Choroid plexus epithelial cell (primary cell): ENCODE data around the gene NEMP1.
A peak's percentile ranks its signal among the peaks of the same experiment; 100 is the strongest.

Experiments
- DNase-seq: peaks from one replicate; pipeline ENCODE4 v3.0.0-alpha.2; 2010; ENCODE audit warnings: low read depth
- H3K4me3 ChIP-seq: 2 replicates; pipeline ENCODE4 v1.5.1; 2011; ENCODE audit warnings: low read depth, mild to moderate bottlenecking, control low read depth, low read length, moderate library complexity
- TF ChIP-seq, protein P1 (sequence below): conservative IDR thresholded peaks from 2 replicates; pipeline ENCODE4 v1.5.1; 2011; ENCODE audit warnings: low read depth, mild to moderate bottlenecking, control low read depth, inconsistent platforms, low read length, moderate library complexity

The NEMP1 gene

GRCh38 chr12:57010627-57011247 lies 67.9 kb downstream of the NEMP1 start:
- TF ChIP-seq, protein P1, sequence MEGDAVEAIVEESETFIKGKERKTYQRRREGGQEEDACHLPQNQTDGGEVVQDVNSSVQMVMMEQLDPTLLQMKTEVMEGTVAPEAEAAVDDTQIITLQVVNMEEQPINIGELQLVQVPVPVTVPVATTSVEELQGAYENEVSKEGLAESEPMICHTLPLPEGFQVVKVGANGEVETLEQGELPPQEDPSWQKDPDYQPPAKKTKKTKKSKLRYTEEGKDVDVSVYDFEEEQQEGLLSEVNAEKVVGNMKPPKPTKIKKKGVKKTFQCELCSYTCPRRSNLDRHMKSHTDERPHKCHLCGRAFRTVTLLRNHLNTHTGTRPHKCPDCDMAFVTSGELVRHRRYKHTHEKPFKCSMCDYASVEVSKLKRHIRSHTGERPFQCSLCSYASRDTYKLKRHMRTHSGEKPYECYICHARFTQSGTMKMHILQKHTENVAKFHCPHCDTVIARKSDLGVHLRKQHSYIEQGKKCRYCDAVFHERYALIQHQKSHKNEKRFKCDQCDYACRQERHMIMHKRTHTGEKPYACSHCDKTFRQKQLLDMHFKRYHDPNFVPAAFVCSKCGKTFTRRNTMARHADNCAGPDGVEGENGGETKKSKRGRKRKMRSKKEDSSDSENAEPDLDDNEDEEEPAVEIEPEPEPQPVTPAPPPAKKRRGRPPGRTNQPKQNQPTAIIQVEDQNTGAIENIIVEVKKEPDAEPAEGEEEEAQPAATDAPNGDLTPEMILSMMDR: no peak
- DNase-seq: no peak

GRCh38 chr12:57009949-57010626 lies 68.5 kb downstream of the NEMP1 start:
- TF ChIP-seq, protein P1: no peak
- no peak overlapping the region for H3K4me3 ChIP-seq
- no peak for DNase-seq

More at GRCh38 chr12:57010627-57011247, 67.9 kb downstream of the NEMP1 start:
- no peak overlapping the region for H3K4me3 ChIP-seq

DNA sequence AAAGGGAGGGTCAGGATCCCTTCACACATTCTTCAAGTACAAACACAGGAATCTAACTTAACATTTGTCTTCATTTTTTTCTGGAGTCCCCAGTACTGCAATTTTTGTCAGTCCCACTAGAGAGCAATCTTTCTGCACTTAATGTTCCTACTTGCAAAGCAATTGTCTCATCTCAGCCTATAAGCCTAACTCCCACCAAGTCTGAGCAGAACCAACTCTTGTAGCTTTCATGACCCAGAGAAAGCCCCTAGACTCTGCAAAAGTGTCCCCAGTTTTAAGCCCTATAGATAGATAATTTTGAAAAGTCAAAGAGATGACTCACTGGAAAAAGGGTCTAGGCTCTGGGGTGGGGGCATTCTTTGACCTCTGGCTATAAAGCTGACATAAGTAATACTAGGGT lies 70.4 kb downstream of the NEMP1 start:
- TF ChIP-seq, protein P1: peak; percentile 74
- H3K4me3 ChIP-seq: no peak overlapping the region
- DNase-seq: peak; percentile 90

DNA sequence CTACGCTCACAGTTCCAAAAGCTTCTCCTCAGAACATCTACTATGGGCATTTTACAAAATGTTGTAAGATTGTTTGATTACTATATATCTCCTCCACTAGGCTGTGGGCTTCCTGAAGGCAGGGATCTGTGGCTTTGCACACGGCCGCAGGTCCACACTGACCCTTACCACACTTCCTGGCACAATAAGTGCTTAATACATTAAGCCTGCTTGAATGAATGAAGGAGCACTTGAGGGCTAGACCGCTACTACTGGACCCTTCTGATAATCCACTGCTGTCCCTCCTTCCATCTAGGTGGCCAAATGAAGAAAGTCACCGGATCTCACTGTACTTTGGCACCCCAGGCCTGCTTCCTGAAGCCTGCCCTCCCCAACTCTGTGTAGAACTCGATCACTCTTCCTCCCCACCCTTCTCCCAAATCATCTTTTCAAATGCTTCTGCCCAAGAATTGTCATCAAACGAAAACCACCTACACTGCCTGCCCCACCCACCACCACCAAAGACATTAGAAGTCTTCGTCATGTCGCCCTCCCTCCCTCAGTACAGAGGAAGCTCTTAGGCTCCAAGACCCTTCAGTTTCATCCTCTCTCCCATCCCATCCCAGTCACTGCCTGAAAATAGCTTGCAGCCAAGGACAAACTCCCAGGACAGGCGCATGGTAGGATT lies 71.6 kb downstream of the NEMP1 start:
- TF ChIP-seq, protein P1: no peak
- peak overlapping the region; percentile 38 for H3K4me3 ChIP-seq
- DNase-seq: no peak

DNA sequence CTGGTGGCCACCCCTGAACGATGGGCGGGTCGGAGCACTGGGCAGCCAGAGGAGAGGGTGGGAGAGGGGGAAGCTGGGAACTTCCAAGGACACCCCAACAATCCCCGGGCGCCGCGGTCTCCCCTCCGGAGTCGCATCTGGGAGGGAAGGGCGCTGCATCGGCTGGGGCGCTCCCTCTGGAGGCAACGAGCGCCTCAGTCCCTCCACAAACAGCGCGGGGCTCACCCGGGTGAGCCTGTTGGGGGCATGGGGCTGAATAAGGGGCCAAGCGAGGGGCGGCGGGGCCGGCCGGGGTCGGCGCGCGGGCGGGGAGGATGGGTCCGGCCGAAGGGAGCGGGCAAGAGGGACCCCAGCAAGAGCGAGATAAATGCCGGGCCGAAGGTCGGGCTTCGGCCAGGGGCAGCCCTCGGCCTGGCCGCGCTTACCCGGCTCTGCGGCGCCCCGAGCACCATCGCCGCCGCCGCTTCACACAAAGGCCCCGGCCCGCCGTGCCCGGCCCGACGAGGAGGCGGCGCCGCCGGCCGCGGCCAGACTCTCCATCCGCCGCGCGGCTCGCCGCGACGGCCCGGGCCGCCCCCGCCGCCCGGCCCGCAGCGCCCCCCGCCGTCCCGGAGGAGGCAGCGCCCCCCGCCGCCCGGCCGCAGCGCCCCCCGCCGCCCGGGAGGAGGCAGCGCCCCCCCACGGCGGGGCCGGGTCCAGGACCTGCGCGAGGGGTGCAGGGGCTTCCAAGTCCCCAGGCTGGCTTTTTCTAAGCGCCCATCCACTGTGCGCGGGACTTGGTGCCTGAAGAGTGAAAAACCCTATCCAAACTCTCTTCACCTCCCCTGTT lies 72.4 kb downstream of the NEMP1 start, which contains the start of gene ZBTB39:
ZBTB39 (minus strand) TSS at position 567 of the 829 bp plus-strand sequence. CDS start 1,629 bp downstream, outside the sequence.
- TF ChIP-seq, protein P1: peak; percentile 44
- DNase-seq: peak; percentile 49
- H3K4me3 ChIP-seq: peak within 1 kb of the TSS; percentile 72
